CD14-positive monocyte (primary cell): ENCODE data around the gene LHFPL3. TPM values are rescaled to one million over a fixed set of nuclear protein-coding genes. Genes with fewer than 3 reads are reported as not detected.

Experiments
- DNase-seq, 3 donors: peaks; one replicate each; pipeline ENCODE4 v3.0.0-alpha.2; 2011 to 2022
- H2AFZ ChIP-seq: 2 replicates; pipeline ENCODE4 v1.6.0; 2012; ENCODE audit warnings: mild to moderate bottlenecking, low read depth, low read length, inconsistent platforms; ENCODE audit not compliant: insufficient read depth, poor library complexity, severe bottlenecking
- H3K27ac ChIP-seq, 2 donors: 1 replicate in 1 of 2; 2 replicates in 1 of 2; pipeline ENCODE4 v1.5.1; 2012 to 2013; ENCODE audit warnings: low read length in 2 of 2, control low read depth in 1 of 2, inconsistent platforms in 1 of 2, low read depth in 1 of 2, mild to moderate bottlenecking in 1 of 2
- H3K27me3 ChIP-seq, 2 donors: one replicate each; pipeline versions ENCODE4 v1.6.0 to v1.6.1; 2011 to 2013; ENCODE audit warnings: low read length in 2 of 2; ENCODE audit not compliant: control insufficient read depth in 2 of 2, insufficient read depth in 2 of 2
- H3K36me3 ChIP-seq, 2 donors: replicated peaks in 1 of 2; 1 replicate in 1 of 2; 2 replicates in 1 of 2; pipeline versions ENCODE4 v1.5.1 to v1.6.1; 2012 to 2013; ENCODE audit warnings: low read length in 2 of 2, control low read depth in 1 of 2, inconsistent platforms in 1 of 2, mild to moderate bottlenecking in 1 of 2; ENCODE audit not compliant: insufficient read depth in 2 of 2, control insufficient read depth in 1 of 2
- H3K4me1 ChIP-seq, 2 donors: 1 replicate in 1 of 2; 2 replicates in 1 of 2; pipeline versions ENCODE4 v1.5.1 to v1.6.1; 2012 to 2013; ENCODE audit warnings: low read length in 2 of 2, control low read depth in 1 of 2, inconsistent platforms in 1 of 2, mild to moderate bottlenecking in 1 of 2, moderate library complexity in 1 of 2; ENCODE audit not compliant: insufficient read depth in 2 of 2, control insufficient read depth in 1 of 2
- H3K4me2 ChIP-seq: replicated peaks from 2 replicates; pipeline ENCODE3; 2012; ENCODE audit warnings: low read length, moderate library complexity, mild to moderate bottlenecking; ENCODE audit not compliant: poor library complexity, severe bottlenecking; ENCODE audit errors: extremely low read depth
- H3K4me3 ChIP-seq, 3 experiments: fragments of 200-600 bp in 1 of 3; sonication (generic) in 1 of 3; replicated peaks in 1 of 3; 1 replicate in 2 of 3; 2 replicates in 1 of 3; pipeline ENCODE4 v1.5.1; 2011 to 2013; ENCODE audit warnings: low read length in 3 of 3, mild to moderate bottlenecking in 3 of 3, control low read depth in 2 of 3, low read depth in 2 of 3, inconsistent platforms in 1 of 3, moderate library complexity in 1 of 3
- H3K79me2 ChIP-seq: 2 replicates; pipeline ENCODE4 v1.6.0; 2012; ENCODE audit warnings: mild to moderate bottlenecking, control low read depth, inconsistent platforms, low read length, moderate library complexity; ENCODE audit not compliant: insufficient read depth
- H3K9ac ChIP-seq: 2 replicates; pipeline ENCODE4 v1.6.0; 2017; ENCODE audit warnings: low read length, mild to moderate bottlenecking; ENCODE audit not compliant: insufficient read depth, poor library complexity, severe bottlenecking
- H3K9me3 ChIP-seq, 2 donors: replicated peaks in 1 of 2; 1 replicate in 1 of 2; 2 replicates in 1 of 2; pipeline versions ENCODE4 v1.5.1 to v1.6.1; 2012 to 2013; ENCODE audit warnings: low read length in 2 of 2, control low read depth in 1 of 2; ENCODE audit not compliant: control insufficient read depth in 1 of 2, insufficient read depth in 1 of 2
- H4K20me1 ChIP-seq: 2 replicates; pipeline ENCODE4 v1.6.0; 2012; ENCODE audit warnings: mild to moderate bottlenecking, low read length, control low read depth, moderate library complexity; ENCODE audit not compliant: insufficient read depth
- H3K27ac Mint-ChIP-seq, 7 donors: one replicate each; pipeline ENCODE4 v1.8.0; 2020; ENCODE audit warnings: mild to moderate bottlenecking in 7 of 7, mixed read lengths in 7 of 7, moderate library complexity in 6 of 7, inconsistent platforms in 2 of 7
- H3K27me3 Mint-ChIP-seq, 3 donors: one replicate each; pipeline ENCODE4 v1.8.0; 2021 to 2022; ENCODE audit warnings: low read depth in 3 of 3, mild to moderate bottlenecking in 3 of 3, mixed read lengths in 3 of 3, moderate library complexity in 3 of 3, inconsistent platforms in 1 of 3
- H3K36me3 Mint-ChIP-seq, 2 donors: one replicate each; pipeline ENCODE4 v1.8.0; 2020; ENCODE audit warnings: mixed read lengths in 2 of 2, inconsistent platforms in 1 of 2, mild to moderate bottlenecking in 1 of 2
- H3K4me1 Mint-ChIP-seq: one replicate; pipeline ENCODE4 v1.8.0; 2020; ENCODE audit warnings: mild to moderate bottlenecking, mixed read lengths
- H3K4me3 Mint-ChIP-seq, 2 donors: one replicate each; pipeline ENCODE4 v1.8.0; 2020; ENCODE audit warnings: mild to moderate bottlenecking in 2 of 2, mixed read lengths in 2 of 2, moderate library complexity in 1 of 2
- H3K9me3 Mint-ChIP-seq, 7 donors: one replicate each; pipeline ENCODE4 v1.8.0; 2020 to 2022; ENCODE audit warnings: mixed read lengths in 7 of 7, mild to moderate bottlenecking in 6 of 7, moderate library complexity in 6 of 7, inconsistent platforms in 2 of 7
- WGBS: methylation state at CpG from one replicate; pipeline ENCODE4 v1.1.5; 2013; ENCODE audit warnings: missing lambda C conversion rate; ENCODE audit not compliant: insufficient coverage; 5-methylcytosine and 5-hydroxymethylcytosine counted together
- intact Hi-C, 2 donors: fragments of 100-400 bp; cut with micrococcal nuclease; formaldehyde crosslinking; loops; one replicate each; pipeline versions ENCODE4 v1.15.0 to v1.15.1; 2023
- polyA plus RNA-seq, 3 donors: library from polyadenylated mRNA; depleted of rRNA in 1 of 3; unstranded in 2 of 3; stranded (reverse) in 1 of 3; fragments of 300-500 nt in 2 of 3; fragments of >200 nt in 1 of 3; fragmentation: Illumina TruSeq in 2 of 3; gene quantifications; 1 replicate in 2 of 3; 2 replicates in 1 of 3; pipeline ENCODE4 v1.2.3, GENCODE V29; 2012 to 2021
- TF ChIP-seq, protein P1 (sequence below): fragments of 200-600 bp; IDR thresholded peaks from one replicate; pipeline ENCODE4 v1.8.0; 2022; ENCODE audit warnings: antibody characterized with exemption, mild to moderate bottlenecking

The LHFPL3 gene
- polyA plus RNA-seq, 3 donors, result not detected

GRCh38 chr7:104397442-104397841 is 69.0 kb downstream of the LHFPL3 start:
- Mint-ChIP-seq H3K9me3 (peaks cover 0 to 5% (median 0%) of the 10 kb centered on the region in 7 donors), H3K27ac (no peak overlapping the region), H3K36me3 (no peaks in the 10 kb centered on the region), H3K4me1 (no peaks in the 10 kb centered on the region), H3K4me3 (no peak overlapping the region), H3K27me3 (peaks cover 0 to 4% (median 4%) of the 10 kb centered on the region in 3 donors)
- Histone ChIP-seq H2AFZ (no peak overlapping the region), H3K27me3 (no peaks in the 10 kb centered on the region), H3K9me3 (no peaks in the 10 kb centered on the region), H3K4me3 (no peak overlapping the region), H3K36me3 (no peaks in the 10 kb centered on the region), H3K9ac (no peak overlapping the region), H4K20me1 (no peaks in the 10 kb centered on the region), H3K79me2 (no peaks in the 10 kb centered on the region), H3K4me1 (no peaks in the 10 kb centered on the region), H3K27ac (no peak overlapping the region), H3K4me2 (no peak overlapping the region)
- WGBS, result no CpG with 5 or more reads among the region's 4 CpGs
- DNase-seq, result no peak
- intact Hi-C loops, result no loop called here
- TF ChIP-seq, protein P1, sequence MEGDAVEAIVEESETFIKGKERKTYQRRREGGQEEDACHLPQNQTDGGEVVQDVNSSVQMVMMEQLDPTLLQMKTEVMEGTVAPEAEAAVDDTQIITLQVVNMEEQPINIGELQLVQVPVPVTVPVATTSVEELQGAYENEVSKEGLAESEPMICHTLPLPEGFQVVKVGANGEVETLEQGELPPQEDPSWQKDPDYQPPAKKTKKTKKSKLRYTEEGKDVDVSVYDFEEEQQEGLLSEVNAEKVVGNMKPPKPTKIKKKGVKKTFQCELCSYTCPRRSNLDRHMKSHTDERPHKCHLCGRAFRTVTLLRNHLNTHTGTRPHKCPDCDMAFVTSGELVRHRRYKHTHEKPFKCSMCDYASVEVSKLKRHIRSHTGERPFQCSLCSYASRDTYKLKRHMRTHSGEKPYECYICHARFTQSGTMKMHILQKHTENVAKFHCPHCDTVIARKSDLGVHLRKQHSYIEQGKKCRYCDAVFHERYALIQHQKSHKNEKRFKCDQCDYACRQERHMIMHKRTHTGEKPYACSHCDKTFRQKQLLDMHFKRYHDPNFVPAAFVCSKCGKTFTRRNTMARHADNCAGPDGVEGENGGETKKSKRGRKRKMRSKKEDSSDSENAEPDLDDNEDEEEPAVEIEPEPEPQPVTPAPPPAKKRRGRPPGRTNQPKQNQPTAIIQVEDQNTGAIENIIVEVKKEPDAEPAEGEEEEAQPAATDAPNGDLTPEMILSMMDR, result no peak

GRCh38 chr7:104408371-104408770 is 80.0 kb downstream of the LHFPL3 start:
- no CpG with 5 or more reads among the region's 1 CpG for WGBS
- no peak overlapping the region for H2AFZ ChIP-seq
- Mint-ChIP-seq H3K36me3 (no peaks in the 10 kb centered on the region), H3K27me3 (no peaks in the 10 kb centered on the region), H3K27ac (no peak overlapping the region), H3K9me3 (peaks cover 0 to 3% (median 0%) of the 10 kb centered on the region in 7 donors), H3K4me3 (no peak overlapping the region), H3K4me1 (no peaks in the 10 kb centered on the region)
- intact Hi-C loops, result no loop called here
- no peak for DNase-seq
- no peaks in the 10 kb centered on the region for H4K20me1 ChIP-seq
- no peaks in the 10 kb centered on the region for H3K79me2 ChIP-seq
- H3K36me3 ChIP-seq, result no peaks in the 10 kb centered on the region
- no peaks in the 10 kb centered on the region for H3K9me3 ChIP-seq
- TF ChIP-seq, protein P1, result no peak
- H3K4me1 ChIP-seq, result no peaks in the 10 kb centered on the region
- no peaks in the 10 kb centered on the region for H3K27me3 ChIP-seq
- no peak overlapping the region for H3K4me3 ChIP-seq
- H3K27ac ChIP-seq, result no peak overlapping the region
- H3K9ac ChIP-seq, result no peak overlapping the region
- H3K4me2 ChIP-seq, result no peak overlapping the region
